NB4 (cell line): ENCODE measurements around the gene ORMDL3.

Source experiments
- POLR2A ChIP-seq: IDR thresholded peaks from 2 replicates; pipeline ENCODE4 v1.6.1; 2011; ENCODE audit warnings: mild to moderate bottlenecking; ENCODE audit not compliant: insufficient read length; ENCODE audit errors: extremely low read depth
- TF ChIP-seq, protein P1 (sequence below): IDR thresholded peaks from one replicate; pipeline ENCODE4 v1.5.1; 2012; ENCODE audit warnings: low read depth, low read length
- TF ChIP-seq, protein P2 (sequence below): IDR thresholded peaks from 2 replicates; pipeline ENCODE4 v1.6.1; 2011; ENCODE audit warnings: low read depth, low read length

DNA sequence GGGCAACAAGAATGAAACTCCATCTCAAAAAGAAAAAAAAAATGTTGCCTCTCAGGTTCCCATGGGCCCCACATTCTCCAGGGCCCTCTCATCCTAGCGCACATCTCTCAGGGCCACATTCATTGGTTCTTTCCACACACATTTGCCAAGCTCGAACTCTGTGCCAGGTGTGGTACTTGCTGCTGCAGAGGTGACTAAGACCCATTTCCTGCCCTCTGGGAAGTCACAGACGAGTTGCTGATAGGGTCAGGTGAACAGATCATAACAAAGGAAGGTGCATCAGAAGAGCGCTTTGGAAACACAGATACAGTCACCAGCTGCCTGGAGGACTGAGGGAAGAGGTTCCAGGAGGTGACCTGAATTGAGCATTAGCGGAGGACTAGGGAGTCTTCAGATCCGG is 36.4 kb upstream of the ORMDL3 start:
- TF ChIP-seq, protein P1, sequence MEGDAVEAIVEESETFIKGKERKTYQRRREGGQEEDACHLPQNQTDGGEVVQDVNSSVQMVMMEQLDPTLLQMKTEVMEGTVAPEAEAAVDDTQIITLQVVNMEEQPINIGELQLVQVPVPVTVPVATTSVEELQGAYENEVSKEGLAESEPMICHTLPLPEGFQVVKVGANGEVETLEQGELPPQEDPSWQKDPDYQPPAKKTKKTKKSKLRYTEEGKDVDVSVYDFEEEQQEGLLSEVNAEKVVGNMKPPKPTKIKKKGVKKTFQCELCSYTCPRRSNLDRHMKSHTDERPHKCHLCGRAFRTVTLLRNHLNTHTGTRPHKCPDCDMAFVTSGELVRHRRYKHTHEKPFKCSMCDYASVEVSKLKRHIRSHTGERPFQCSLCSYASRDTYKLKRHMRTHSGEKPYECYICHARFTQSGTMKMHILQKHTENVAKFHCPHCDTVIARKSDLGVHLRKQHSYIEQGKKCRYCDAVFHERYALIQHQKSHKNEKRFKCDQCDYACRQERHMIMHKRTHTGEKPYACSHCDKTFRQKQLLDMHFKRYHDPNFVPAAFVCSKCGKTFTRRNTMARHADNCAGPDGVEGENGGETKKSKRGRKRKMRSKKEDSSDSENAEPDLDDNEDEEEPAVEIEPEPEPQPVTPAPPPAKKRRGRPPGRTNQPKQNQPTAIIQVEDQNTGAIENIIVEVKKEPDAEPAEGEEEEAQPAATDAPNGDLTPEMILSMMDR = no peak
- TF ChIP-seq, protein P2, sequence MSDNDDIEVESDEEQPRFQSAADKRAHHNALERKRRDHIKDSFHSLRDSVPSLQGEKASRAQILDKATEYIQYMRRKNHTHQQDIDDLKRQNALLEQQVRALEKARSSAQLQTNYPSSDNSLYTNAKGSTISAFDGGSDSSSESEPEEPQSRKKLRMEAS = no peak
- TF ChIP-seq POLR2A = no peak
